Fibroblast of villous mesenchyme (primary cell): ENCODE results near the gene PYROXD2. TPM values are rescaled to one million over a fixed set of nuclear protein-coding genes. Genes with fewer than 3 reads are reported as not detected.

Experiments
- DNase-seq: peaks from one replicate; pipeline ENCODE4 v3.0.0-alpha.2; 2010; ENCODE audit warnings: low read depth
- H3K4me3 ChIP-seq: 2 replicates; pipeline ENCODE4 v1.5.1; 2011; ENCODE audit warnings: low read depth, mild to moderate bottlenecking, low read length
- small RNA-seq: library from RNA; depleted of rRNA; stranded (forward); fragments of <200 nt; gene quantifications from one replicate; pipeline ENCODE3, GENCODE V24; 2012
- total RNA-seq: library from RNA; depleted of rRNA; stranded (reverse); fragments of >200 nt; gene quantifications from 2 replicates; pipeline ENCODE4 v1.2.3, GENCODE V29; 2012
- TF ChIP-seq, protein P1 (sequence below): IDR thresholded peaks from 2 replicates; pipeline ENCODE4 v1.5.1; 2012; ENCODE audit warnings: low read depth, mild to moderate bottlenecking, low read length; ENCODE audit not compliant: insufficient read depth

PYROXD2 gene
- total RNA-seq, 1 donor = 10.8 TPM

DNA sequence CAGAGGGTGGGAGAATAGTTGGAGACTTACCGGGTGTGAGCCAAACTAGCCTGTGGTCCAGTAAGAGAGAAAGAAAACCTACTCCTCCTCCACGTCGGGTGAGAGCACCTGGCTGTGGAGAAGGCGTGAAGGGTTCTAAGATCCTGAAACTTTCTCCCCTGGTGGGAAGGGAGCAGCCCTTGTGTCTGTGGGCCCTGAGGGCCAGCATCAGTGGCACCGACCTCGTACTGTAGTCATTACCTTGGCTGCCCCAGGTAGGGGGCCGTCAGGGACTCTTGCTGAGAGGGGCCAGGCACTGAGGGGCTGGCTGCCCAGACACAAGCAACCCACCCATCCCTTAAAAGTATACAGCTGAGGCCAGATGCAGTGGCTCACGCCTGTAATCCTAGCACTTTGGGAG is 77.5 kb downstream of the PYROXD2 start:
- DNase-seq = no peak
- H3K4me3 ChIP-seq = no peak overlapping the region
- TF ChIP-seq, protein P1, sequence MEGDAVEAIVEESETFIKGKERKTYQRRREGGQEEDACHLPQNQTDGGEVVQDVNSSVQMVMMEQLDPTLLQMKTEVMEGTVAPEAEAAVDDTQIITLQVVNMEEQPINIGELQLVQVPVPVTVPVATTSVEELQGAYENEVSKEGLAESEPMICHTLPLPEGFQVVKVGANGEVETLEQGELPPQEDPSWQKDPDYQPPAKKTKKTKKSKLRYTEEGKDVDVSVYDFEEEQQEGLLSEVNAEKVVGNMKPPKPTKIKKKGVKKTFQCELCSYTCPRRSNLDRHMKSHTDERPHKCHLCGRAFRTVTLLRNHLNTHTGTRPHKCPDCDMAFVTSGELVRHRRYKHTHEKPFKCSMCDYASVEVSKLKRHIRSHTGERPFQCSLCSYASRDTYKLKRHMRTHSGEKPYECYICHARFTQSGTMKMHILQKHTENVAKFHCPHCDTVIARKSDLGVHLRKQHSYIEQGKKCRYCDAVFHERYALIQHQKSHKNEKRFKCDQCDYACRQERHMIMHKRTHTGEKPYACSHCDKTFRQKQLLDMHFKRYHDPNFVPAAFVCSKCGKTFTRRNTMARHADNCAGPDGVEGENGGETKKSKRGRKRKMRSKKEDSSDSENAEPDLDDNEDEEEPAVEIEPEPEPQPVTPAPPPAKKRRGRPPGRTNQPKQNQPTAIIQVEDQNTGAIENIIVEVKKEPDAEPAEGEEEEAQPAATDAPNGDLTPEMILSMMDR = no peak

Small RNAs within 50 kb of the gene (small RNA-seq; reads per million reads assigned to genes)
- gene MIR4685 = not detected

Other genes with a start within 250 kb of the PYROXD2 start
- 67.8 and 68.3 TPM in 2 replicates for gene LOXL4, start 147.0 kb downstream of the PYROXD2 start, total RNA-seq
- 43.2 and 49.3 TPM in 2 replicates for gene HPS1, start 31.8 kb upstream of the PYROXD2 start, total RNA-seq